Fibroblast of the aortic adventitia (primary cell): Measurements from ENCODE around the gene SMIM5. TPM values are rescaled to one million over a fixed set of nuclear protein-coding genes. Genes with fewer than 3 reads are reported as not detected.

Experiments
- DNase-seq: peaks from one replicate; pipeline ENCODE4 v3.0.0-alpha.2; 2010; ENCODE audit warnings: low read depth
- H3K4me3 ChIP-seq: 2 replicates; pipeline ENCODE4 v1.5.1; 2011; ENCODE audit warnings: low read depth, mild to moderate bottlenecking, control low read depth, low read length, moderate library complexity
- CTCF ChIP-seq: IDR thresholded peaks from 2 replicates; pipeline ENCODE4 v1.5.1; 2011; ENCODE audit warnings: mild to moderate bottlenecking, low read length, control low read depth, inconsistent platforms; ENCODE audit not compliant: insufficient read depth
- total RNA-seq: library from RNA; depleted of rRNA; stranded (reverse); fragments of >200 nt; gene quantifications from 2 replicates; pipeline ENCODE4 v1.2.3, GENCODE V29; 2012; ENCODE audit warnings: low replicate concordance

Gene SMIM5
- total RNA-seq, 1 donor, result not detected

- DNase-seq, result no peak
- H3K4me3 ChIP-seq, result no peak overlapping the region
- TF ChIP-seq CTCF, result no peak
Measured at GRCh38 chr17:75673487-75673886, 40.3 kb downstream of the SMIM5 start.

GRCh38 chr17:75676461-75676860 lies 43.2 kb downstream of the SMIM5 start:
- no peak for DNase-seq
- TF ChIP-seq CTCF, result no peak
- no peak overlapping the region for H3K4me3 ChIP-seq

GRCh38 chr17:75679706-75680211 lies 46.5 kb downstream of the SMIM5 start:
- no peak for DNase-seq
- no peak for TF ChIP-seq CTCF
- no peak overlapping the region for H3K4me3 ChIP-seq

GRCh38 chr17:75680431-75680830 lies 47.2 kb downstream of the SMIM5 start:
- H3K4me3 ChIP-seq, result no peak overlapping the region
- no peak for TF ChIP-seq CTCF
- no peak for DNase-seq

GRCh38 chr17:75681289-75681688 lies 48.1 kb downstream of the SMIM5 start:
- DNase-seq, result peak; percentile 56
- TF ChIP-seq CTCF, result no peak
- H3K4me3 ChIP-seq, result no peak overlapping the region

GRCh38 chr17:75683583-75683982 lies 50.3 kb downstream of the SMIM5 start:
- no peak overlapping the region for H3K4me3 ChIP-seq
- peak; percentile 59 for DNase-seq
- TF ChIP-seq CTCF, result no peak

- DNase-seq, result peak; percentile 32
- no peak for TF ChIP-seq CTCF
- H3K4me3 ChIP-seq, result no peak overlapping the region
Measured at GRCh38 chr17:75684249-75684648, 51.0 kb downstream of the SMIM5 start.
